ENCODE data around the gene GJA9.

The GJA9 gene

DNA sequence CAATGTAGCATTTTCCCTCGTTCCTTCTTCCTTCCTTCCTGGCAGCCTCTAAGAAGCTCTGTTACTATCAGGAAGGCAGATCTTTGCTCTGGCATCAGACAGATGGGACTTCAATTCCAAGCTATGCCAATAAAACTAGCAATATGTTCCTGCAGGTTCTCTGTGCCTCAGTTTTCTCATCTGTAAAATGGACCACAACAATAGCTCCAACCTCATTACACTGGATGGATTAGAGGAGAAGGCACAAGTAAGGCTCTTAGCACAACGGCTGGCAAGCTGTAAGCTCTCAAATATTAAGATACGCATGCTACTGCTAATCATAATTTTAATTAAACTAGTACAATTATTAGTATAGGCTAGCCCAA lies 49.0 kb downstream of the GJA9 start:
- no peak overlapping the region for H3K4me3 ChIP-seq (ENCODE audit: low read depth, low read length)

DNA sequence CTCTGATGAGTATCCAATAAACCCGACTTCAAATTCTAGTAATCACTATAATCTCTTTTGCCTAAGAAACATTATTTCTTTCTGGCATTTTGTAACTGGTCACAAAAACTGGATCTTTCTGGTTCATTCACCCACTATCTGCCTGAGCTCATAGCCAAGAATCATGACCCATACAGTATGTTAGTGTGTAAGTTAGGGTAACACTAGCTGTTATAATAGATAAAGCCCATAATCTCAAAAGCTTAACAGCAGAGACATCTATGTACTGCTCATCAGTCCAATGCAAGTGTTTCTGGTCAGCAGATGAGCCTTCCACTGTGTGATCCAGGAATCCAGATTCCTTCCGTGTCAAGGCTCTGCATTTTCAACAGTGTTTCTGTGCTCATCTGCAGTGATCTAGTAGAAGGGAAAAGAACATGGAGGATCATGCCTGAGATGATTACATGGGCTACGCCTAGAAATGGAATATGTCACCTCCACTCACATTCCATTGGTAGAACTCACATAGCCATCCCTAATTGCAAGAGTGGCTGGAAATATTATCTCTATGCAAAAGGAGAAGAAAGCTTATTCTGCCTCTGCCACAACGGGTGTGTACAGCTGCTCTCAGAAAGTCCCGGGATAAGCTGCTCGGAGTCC lies 49.5 kb downstream of the GJA9 start:
- H3K4me3 ChIP-seq (ENCODE audit: low read depth, low read length): no peak overlapping the region

DNA sequence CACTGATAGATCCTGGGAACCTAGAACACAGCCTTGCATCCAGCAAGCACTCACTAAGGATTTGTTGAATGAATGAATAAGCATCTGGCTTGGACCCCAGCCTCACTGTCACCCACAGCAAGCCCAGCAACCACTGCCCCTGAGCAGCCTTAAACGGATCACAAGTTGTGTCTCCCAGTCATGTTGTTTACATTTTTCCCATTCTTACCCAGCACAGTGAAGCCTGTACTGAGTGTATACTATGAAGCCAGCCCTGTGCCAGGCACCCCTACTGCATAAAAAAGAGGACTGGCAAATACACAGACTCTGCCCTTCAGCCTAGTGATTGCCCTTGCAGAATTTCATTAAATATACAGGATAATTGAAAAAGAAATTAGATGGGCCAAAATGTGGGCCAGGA lies 52.0 kb downstream of the GJA9 start:
- H3K4me3 ChIP-seq (ENCODE audit: low read depth, low read length): no peak overlapping the region

DNA sequence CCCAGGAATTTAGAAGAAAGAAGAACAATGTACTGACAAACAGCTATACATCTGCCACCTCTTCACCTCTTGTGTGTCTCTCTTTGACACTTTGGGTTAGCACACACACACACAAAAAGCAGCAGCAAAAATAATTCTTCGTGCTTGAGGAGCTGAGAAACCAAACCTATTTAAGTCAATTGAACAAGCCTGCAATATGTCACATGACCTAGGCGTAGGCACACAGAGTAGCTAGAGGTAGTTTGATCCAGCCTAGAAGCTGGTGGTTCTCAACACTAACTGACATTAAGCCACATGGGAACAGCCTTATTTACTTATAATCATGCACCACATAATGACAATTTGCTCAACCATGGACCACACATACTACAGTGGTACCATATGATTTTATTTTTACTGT lies 54.1 kb downstream of the GJA9 start:
- no peak overlapping the region for H3K4me3 ChIP-seq (ENCODE audit: low read depth, low read length)

DNA sequence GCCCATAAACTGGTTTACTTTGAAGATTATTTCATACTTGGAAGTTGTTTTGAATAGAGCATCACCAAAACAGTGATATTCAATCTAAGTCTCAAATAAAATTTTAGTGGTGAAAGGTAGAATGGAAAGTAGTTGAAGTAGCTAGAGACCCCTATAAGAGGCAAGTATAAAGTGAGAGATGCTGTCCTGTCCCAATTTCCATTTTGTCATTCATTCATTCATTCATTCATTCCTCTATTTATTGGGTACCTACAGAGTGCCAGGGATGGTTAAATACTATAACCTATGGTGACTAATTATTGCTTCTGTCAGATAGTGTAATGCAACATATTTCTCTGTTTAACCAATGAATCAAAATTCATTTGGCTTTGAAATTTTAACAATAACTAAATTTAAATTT lies 54.5 kb downstream of the GJA9 start:
- H3K4me3 ChIP-seq (ENCODE audit: low read depth, low read length): no peak overlapping the region

DNA sequence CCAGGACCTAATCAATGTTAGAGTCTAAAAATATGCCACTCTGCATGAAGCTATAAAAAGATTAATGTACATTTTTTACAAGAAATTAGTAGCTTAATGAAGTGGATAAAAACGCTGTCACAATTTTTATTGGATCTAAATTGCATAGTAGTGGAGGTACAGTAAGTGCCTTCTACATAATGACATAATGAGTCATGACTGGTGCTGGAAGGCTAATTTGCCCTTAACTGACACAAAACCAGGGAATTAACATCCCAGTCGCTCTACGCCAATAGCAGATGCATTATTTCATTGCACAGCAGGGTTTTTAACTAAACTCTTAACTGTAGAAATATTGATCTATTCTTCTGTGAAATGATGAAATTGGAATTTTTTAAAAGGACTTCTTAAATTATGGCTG lies 55.1 kb downstream of the GJA9 start:
- H3K4me3 ChIP-seq (ENCODE audit: low read depth, low read length): no peak overlapping the region

Measured in iPS-11a (cell line).